ENCODE measurements around the gene ZMYND19. TPM values are rescaled to one million over a fixed set of nuclear protein-coding genes. Genes with fewer than 3 reads are reported as not detected.

ZMYND19 gene
- total and polyA plus RNA-seq, 2 of the 8 experiments (the other 6 are each of a cell fraction or from before 2014, with no cell fraction given), result 42.4 to 58.7 TPM

- TF ChIP-seq CTCF (IDR thresholded peaks at IDR 0.05; ENCODE audit: control extremely low read depth in 1 of 3, insufficient read depth in 1 of 3, low read depth in 1 of 3, low read length in 3 of 3) (no peak), YY1 (IDR thresholded peaks at IDR 0.05; ENCODE audit: low read depth, low read length) (no peak), CHD7 (IDR thresholded peaks at IDR 0.05; ENCODE audit: insufficient replicate concordance, low read length) (no peak), TEAD4 (IDR thresholded peaks at IDR 0.05; ENCODE audit: low read depth, low read length) (no peak), EZH2 (IDR thresholded peaks at IDR 0.05; ENCODE audit: low read depth, low read length, severe bottlenecking) (no peak), SIRT6 (IDR thresholded peaks at IDR 0.05; ENCODE audit: low read length) (no peak), TBP (IDR thresholded peaks at IDR 0.05; ENCODE audit: low read depth, low read length) (no peak), CREB1 (IDR thresholded peaks at IDR 0.05) (no peak), MAX (IDR thresholded peaks at IDR 0.05) (no peak)
Measured at GRCh38 chr9:137554349-137554748, 36.0 kb downstream of the ZMYND19 start (continued).

Measured in H1 (cell line).